ENCODE results near the gene XAGE5.
A peak's percentile ranks its signal among the peaks of the same experiment; 100 is the strongest.
"Not testable (repeated sequence)": the region's sequence is repeated elsewhere in the genome, so short reads cannot be mapped to it uniquely, and the experiment has no call there.

The XAGE5 gene

GRCh38 chrX:52811065-52811625 is at the start of gene XAGE5:
XAGE5 (plus strand) TSS chrX:52811287; CDS start chrX:52812567, 1,280 bp downstream.
- H3K27ac Mint-ChIP-seq = no peak within 1 kb of the TSS
- DNase-seq = no peak
- H3K4me3 Mint-ChIP-seq = no peak within 1 kb of the TSS
- ATAC-seq (replicated peaks) = no peak
- H3K27me3 Mint-ChIP-seq = peaks cover 0 to 14% of the 10 kb centered on the region in 2 donors
- no peaks in the 10 kb centered on the region for H3K9me3 Mint-ChIP-seq
- no peaks in the 10 kb centered on the region for H3K4me1 Mint-ChIP-seq
- H3K36me3 Mint-ChIP-seq = no peaks in the 10 kb centered on the region

- not testable (repeated sequence) for H3K4me1 Mint-ChIP-seq; H3K27ac Mint-ChIP-seq; ATAC-seq (replicated peaks)
Observed at GRCh38 chrX:52765983-52766382, 45.1 kb upstream of the XAGE5 start.

GRCh38 chrX:52773504-52773903 is 37.6 kb upstream of the XAGE5 start:
- H3K4me1 Mint-ChIP-seq; H3K27ac Mint-ChIP-seq; H3K27me3 Mint-ChIP-seq; H3K36me3 Mint-ChIP-seq; DNase-seq; H3K4me3 Mint-ChIP-seq; ATAC-seq (replicated peaks); H3K9me3 Mint-ChIP-seq: not testable (repeated sequence)

More at GRCh38 chrX:52765983-52766382, 45.1 kb upstream of the XAGE5 start:
- not testable (repeated sequence) for DNase-seq, H3K36me3 Mint-ChIP-seq, H3K4me3 Mint-ChIP-seq, H3K9me3 Mint-ChIP-seq, H3K27me3 Mint-ChIP-seq

GRCh38 chrX:52797327-52797726 is 13.8 kb upstream of the XAGE5 start, which contains the start of gene SPANXN5:
SPANXN5 (minus strand) TSS chrX:52797427; CDS start chrX:52797348, 79 bp downstream.
- not testable (repeated sequence) for H3K27ac Mint-ChIP-seq; H3K36me3 Mint-ChIP-seq; ATAC-seq (replicated peaks); H3K4me1 Mint-ChIP-seq; DNase-seq; H3K9me3 Mint-ChIP-seq; H3K4me3 Mint-ChIP-seq
- H3K27me3 Mint-ChIP-seq = peaks cover 0 to 18% of the 10 kb centered on the region in 2 donors

GRCh38 chrX:52804876-52805275 is 6.2 kb upstream of the XAGE5 start:
- not testable (repeated sequence) for H3K9me3 Mint-ChIP-seq; ATAC-seq (replicated peaks); DNase-seq; H3K27ac Mint-ChIP-seq; H3K4me3 Mint-ChIP-seq; H3K36me3 Mint-ChIP-seq; H3K4me1 Mint-ChIP-seq
- H3K27me3 Mint-ChIP-seq = peaks cover 0 to 18% of the 10 kb centered on the region in 2 donors

- Mint-ChIP-seq H3K27ac (no peak overlapping the region), H3K36me3 (no peaks in the 10 kb centered on the region), H3K9me3 (no peaks in the 10 kb centered on the region), H3K27me3 (peaks cover 0 to 23% of the 10 kb centered on the region in 2 donors), H3K4me3 (no peak overlapping the region), H3K4me1 (peaks cover 0 to 1% of the 10 kb centered on the region in 2 donors)
- ATAC-seq (replicated peaks) (no peak), DNase-seq (no peak)
Observed at GRCh38 chrX:52819788-52820187, 8.7 kb downstream of the XAGE5 start.

GRCh38 chrX:52821079-52821760 is 10.1 kb downstream of the XAGE5 start:
- Mint-ChIP-seq H3K27me3 (peaks cover 0 to 20% of the 10 kb centered on the region in 2 donors), H3K9me3 (no peaks in the 10 kb centered on the region), H3K36me3 (no peaks in the 10 kb centered on the region), H3K4me3 (no peak overlapping the region), H3K27ac (no peak overlapping the region), H3K4me1 (peaks cover 0 to 1% of the 10 kb centered on the region in 2 donors)
- ATAC-seq (replicated peaks) (peak; percentile 23 to 51), DNase-seq (no peak)

GRCh38 chrX:52824608-52825007 is 13.5 kb downstream of the XAGE5 start:
- Mint-ChIP-seq H3K4me3 (no peak overlapping the region), H3K27me3 (peaks cover 0 to 9% of the 10 kb centered on the region in 2 donors), H3K4me1 (peaks cover 0 to 1% of the 10 kb centered on the region in 2 donors), H3K9me3 (no peaks in the 10 kb centered on the region), H3K36me3 (no peaks in the 10 kb centered on the region), H3K27ac (no peak overlapping the region)
- no peak for ATAC-seq (replicated peaks)
- no peak for DNase-seq

- Mint-ChIP-seq H3K36me3 (no peaks in the 10 kb centered on the region), H3K27ac (no peak overlapping the region), H3K27me3 (peaks cover 8 to 12% of the 10 kb centered on the region in 2 donors), H3K4me1 (no peaks in the 10 kb centered on the region), H3K9me3 (no peaks in the 10 kb centered on the region), H3K4me3 (no peak overlapping the region)
- no peak for DNase-seq
- ATAC-seq (replicated peaks) = no peak
Observed at GRCh38 chrX:52830551-52830950, 19.5 kb downstream of the XAGE5 start.

GRCh38 chrX:52839137-52839536 is 28.1 kb downstream of the XAGE5 start:
- DNase-seq (peak; percentile 5), ATAC-seq (replicated peaks) (peak; percentile 60 to 78)
- no peaks in the 10 kb centered on the region for H3K36me3 Mint-ChIP-seq
- H3K27ac Mint-ChIP-seq = no peak overlapping the region
- H3K9me3 Mint-ChIP-seq = no peaks in the 10 kb centered on the region
- H3K27me3 Mint-ChIP-seq = no peaks in the 10 kb centered on the region
- H3K4me1 Mint-ChIP-seq = no peaks in the 10 kb centered on the region
- no peak overlapping the region for H3K4me3 Mint-ChIP-seq

GRCh38 chrX:52843619-52844018 is 32.5 kb downstream of the XAGE5 start:
- DNase-seq; H3K4me3 Mint-ChIP-seq; H3K27ac Mint-ChIP-seq; H3K9me3 Mint-ChIP-seq; ATAC-seq (replicated peaks); H3K4me1 Mint-ChIP-seq; H3K36me3 Mint-ChIP-seq: not testable (repeated sequence)
- peaks cover 8 to 17% of the 10 kb centered on the region in 2 donors for H3K27me3 Mint-ChIP-seq

GRCh38 chrX:52852110-52852860 is 41.2 kb downstream of the XAGE5 start:
- Mint-ChIP-seq H3K4me1 (peaks cover 7 to 9% of the 10 kb centered on the region in 2 donors), H3K9me3 (no peaks in the 10 kb centered on the region), H3K4me3 (no peak overlapping the region), H3K27me3 (peaks cover 23 to 33% of the 10 kb centered on the region in 2 donors), H3K27ac (no peak overlapping the region), H3K36me3 (no peaks in the 10 kb centered on the region)
- DNase-seq (no peak), ATAC-seq (replicated peaks) (no peak)

GRCh38 chrX:52856991-52857525 is 46.0 kb downstream of the XAGE5 start:
- not testable (repeated sequence) for ATAC-seq (replicated peaks); H3K4me1 Mint-ChIP-seq; H3K4me3 Mint-ChIP-seq; H3K9me3 Mint-ChIP-seq; DNase-seq; H3K27ac Mint-ChIP-seq; H3K36me3 Mint-ChIP-seq
- H3K27me3 Mint-ChIP-seq = peaks cover 8 to 23% of the 10 kb centered on the region in 2 donors

GRCh38 chrX:52865343-52865998 is 54.4 kb downstream of the XAGE5 start:
- Mint-ChIP-seq H3K27ac (no peak overlapping the region), H3K36me3 (no peaks in the 10 kb centered on the region), H3K9me3 (no peaks in the 10 kb centered on the region), H3K4me3 (no peak overlapping the region), H3K4me1 (no peaks in the 10 kb centered on the region), H3K27me3 (peaks cover 7 to 28% of the 10 kb centered on the region in 2 donors)
- ATAC-seq (replicated peaks) (no peak), DNase-seq (no peak)
